Stimulated activated CD4-positive, alpha-beta T cell treated with anti-CD3 and anti-CD28 coated beads, Interleukin-12 subunit alpha, Interleukin-12 subunit beta, amount 100 ng/mL, for 48 hours (primary cell): ENCODE data around the gene KCMF1.
"Not testable (repeated sequence)": the region's sequence is repeated elsewhere in the genome, so short reads cannot be mapped to it uniquely, and the experiment has no call there.

Experiments used
- DNase-seq, 3 donors: peaks; one replicate each; pipeline ENCODE4 v3.0.0-alpha.2; 2020; ENCODE audit warnings: low read depth in 2 of 3, low spot score in 1 of 3

Gene KCMF1

DNA sequence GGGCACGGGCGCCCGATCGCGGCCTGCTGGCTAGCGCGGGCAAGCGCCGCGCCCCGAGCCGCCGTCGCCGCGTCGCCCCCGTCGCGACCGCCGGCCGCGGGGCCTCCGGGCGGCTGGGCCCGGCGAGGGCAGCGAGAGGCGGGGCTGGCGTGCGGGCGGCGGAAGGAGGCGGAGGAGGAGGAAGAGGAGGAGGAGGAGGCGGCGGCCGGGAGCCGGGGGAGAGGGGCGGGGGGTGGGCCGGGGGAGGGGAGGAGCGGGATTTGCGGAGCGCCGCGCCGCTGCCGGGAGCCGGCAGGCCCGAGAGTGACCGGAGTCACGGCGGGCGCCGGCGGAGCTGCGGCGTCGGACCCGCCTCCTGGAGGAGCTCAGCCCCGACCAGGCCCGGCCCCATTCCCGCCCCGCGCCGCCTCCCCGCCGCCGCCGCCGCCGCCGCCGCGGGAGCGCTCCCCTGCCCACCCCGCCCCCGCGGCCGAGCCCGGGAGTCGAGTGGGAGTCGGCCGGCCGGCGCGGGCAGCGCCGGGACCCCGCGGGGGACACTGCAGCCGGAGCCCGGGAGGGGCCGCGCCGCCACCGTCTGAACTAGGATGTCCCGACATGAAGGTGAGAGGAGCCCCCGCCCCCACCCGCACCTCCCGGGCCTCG lies at the start of gene KCMF1:
Gene KCMF1 (plus strand): TSS at position 294 of the 642 bp plus-strand sequence. CDS start 291 bp downstream, at position 585.
- DNase-seq: peak; percentile 38 to 73 (median 43)

DNA sequence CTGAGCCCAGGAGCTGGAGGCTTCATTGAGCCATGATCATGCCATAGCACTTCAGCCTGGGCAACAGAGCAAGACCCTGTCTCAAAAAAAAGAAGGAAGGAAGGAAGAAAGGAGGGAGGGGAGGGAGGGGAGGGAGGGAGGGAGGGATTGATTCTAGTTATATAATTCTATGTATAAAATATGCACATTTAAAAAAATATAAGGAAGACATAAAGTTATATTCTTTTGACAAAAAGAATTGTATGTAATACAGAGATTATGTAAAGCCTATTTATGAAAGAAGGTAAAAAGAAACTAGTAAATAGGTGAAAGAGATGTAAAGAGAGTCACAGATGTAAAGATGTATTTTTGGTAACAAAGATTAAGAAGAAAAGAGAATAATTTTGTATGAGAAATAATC lies 48.0 kb upstream of the KCMF1 start:
- no peak for DNase-seq

DNA sequence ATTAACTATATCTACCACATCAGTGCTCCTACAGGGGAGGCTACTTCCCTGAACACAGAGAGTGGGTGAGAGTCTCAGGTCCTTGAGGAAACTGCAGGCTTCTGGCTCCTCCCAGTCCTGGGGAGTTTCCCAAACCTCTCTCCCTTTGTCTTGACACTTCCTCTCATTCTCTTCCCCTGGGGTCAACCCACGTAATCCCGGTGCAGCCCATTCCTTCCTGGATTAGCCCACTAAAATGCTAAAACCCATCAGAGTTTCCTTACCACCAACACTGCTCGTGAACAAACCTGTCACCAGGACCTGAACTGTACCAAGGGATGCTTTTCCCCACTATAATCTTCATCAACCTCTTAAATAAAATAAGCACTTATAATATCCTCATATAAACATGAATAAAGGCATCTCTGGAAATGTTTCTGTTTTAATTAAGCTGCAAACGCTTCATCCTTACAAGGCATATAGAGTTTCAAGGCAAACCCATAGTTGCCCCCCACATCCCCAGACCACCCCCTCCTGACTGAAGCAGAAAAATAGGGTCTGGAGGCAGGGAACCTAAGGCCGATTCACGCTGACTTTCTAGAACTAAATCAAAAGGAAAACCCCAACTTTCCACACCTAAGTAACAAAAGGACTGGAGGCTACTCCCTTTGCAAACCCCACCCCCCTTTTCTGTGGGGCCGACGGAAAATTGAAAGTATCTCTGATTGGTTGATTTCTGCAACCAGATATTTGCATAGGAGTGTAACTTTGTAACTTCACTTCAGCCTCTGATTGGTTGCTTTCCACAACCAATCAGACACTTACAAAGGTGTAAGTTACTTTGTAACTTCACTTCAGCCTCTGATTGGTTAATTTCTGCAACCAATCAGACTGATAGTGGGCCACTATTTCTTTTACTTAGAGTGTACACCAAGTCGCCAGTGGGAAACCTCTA lies 46.5 kb upstream of the KCMF1 start:
- no peak for DNase-seq

DNA sequence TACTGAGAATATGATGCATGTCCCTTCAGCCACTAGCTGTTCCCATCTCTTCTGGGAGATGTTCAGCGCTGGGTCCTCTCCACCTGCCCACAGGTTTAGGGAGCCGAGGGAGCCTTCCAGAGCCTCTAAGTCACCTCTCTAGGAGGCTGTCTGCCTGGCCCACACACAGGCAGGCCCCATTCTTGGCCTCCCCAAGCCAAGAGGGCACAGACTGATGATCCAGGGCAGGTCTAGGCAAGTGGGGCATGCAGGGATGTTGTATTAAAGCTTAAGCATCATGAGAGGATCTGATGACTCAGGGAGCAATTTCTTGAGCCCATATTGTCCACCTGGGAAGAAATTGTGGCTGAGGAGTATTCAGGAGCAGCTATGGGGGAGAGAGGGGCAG lies 45.6 kb upstream of the KCMF1 start:
- no peak for DNase-seq

DNA sequence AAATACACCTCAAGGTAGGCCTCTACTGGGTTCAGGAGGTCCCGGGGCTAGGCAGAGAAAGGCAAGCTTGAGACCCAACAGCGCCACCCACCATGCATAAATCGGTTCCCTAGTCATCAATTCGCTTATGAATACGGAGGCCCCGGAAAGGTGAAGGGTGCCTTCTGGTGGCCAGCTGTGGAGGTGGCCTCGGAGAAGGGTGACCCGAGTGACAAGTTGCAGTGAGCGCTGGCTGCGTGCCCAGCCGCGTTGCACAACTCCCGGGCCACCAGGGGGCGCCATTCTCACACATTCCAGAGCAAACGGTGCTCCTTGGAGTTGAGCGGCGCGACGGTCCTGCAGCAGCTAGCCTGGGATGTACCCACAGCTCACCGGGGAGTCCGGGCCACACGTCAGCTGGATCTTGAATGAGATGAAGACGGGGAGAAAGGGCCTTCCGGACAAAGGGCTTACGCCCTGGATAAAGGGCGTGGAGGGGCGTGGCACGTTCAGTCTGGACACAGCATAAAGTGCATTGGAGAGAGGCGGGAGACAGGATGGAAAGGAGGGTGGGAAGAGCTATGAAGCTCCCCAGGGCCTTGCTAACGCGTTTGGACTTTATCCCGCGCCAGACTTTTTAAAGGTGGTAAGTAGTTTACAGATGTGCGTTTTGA lies 45.1 kb upstream of the KCMF1 start:
- DNase-seq: peak; percentile 99

DNA sequence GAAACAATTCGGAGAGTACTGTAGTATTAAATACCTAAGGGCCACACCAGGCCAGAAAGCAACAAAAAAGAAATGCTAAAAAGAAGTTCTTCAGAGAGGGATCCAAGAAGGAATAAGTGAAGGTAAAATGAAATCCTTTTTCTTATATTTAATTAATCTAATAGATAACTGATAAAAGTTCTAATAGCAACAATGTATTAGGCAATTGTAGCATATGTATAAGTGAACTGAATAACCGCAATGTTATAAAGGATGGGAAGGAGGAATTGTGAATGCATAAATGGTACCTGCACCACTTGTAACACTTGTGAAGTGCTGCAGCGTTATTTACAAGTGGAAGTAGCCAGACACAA lies 43.7 kb upstream of the KCMF1 start:
- no peak for DNase-seq

DNA sequence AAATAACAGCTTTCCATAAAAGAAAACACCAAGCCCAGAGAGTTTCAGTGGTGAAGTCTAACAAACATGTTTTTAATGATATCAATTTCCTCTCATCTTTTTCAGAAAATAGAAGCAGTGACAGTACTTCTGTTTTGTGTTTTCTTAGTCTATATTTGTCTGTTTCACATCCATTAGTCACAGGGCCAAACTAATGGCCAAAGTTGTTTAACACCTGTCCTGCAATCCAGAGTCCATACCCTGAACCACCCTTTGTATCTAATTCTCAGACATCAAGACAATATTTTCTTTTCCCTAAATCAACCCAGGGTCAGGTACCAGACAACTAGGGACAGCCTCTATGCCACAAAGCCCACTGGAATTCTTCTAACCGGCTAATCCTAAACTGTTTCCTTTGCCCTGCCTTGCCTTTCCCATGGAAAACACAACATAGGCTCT lies 39.6 kb upstream of the KCMF1 start:
- DNase-seq: no peak

DNA sequence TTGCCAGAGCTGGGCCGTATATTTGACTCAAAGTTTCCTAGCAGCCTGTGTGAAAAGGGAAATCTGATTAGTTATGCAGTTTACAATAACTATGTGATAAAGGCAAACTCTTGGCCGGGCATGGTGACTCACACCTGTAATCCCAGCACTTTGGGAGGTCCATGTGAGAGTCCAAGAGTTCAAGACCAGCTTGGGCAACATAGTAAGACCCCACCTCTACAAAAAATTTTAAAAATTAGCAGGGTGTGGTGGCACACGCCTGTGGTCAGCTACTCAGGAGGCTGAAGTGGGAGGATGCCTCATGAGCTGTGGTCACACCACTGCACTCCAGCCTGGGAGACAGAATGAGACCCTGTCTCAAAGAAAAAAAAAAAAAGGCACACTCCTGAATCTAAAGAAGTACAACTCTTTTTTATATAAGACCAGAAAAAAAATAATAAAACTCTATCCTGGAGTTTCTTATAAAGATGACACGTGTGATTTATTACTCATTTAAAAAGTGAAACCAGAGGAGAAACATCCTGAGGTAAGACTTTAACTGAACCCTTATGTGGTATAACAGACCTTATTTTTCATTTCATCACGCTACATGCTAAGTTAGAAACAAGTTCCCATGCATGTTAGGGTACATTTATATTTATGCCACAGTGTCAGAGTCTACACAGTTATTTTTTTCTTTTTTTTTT lies 32.6 kb upstream of the KCMF1 start:
- peak in 2 of 3 donors; percentile 34 to 45 for DNase-seq

DNA sequence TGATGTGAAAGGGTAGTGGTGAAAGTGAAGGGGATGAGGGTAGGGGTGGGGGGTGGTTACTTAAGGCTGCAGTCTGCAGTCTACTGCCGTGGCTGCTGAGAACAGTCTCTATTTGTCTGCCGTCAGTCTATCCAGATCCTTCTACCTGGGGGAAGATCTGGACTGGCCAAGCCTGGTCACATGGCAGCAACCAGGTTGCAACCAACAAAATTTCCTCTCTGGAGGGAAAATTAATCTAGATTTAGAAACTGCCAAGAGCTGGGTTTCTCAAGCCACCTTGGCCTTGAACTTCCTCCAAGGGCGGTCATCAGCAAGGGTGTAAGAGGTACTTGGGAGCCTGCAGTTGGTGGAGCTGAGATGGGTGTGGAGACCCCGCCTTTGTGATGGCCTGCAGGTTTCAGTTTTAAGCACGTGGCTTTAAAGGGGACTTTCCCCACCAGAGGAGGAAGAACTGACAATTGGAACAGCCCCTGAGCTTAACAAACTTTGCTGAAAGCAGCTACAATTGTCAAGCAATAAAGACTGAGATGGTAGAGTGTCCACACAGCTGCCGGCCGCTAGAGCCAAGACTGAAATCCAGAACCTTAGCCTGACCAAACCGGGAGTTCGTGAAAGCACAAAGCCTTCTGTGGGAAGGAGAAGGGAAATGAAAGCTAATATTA lies 31.4 kb upstream of the KCMF1 start:
- peak; percentile 64 to 74 (median 72) for DNase-seq

DNA sequence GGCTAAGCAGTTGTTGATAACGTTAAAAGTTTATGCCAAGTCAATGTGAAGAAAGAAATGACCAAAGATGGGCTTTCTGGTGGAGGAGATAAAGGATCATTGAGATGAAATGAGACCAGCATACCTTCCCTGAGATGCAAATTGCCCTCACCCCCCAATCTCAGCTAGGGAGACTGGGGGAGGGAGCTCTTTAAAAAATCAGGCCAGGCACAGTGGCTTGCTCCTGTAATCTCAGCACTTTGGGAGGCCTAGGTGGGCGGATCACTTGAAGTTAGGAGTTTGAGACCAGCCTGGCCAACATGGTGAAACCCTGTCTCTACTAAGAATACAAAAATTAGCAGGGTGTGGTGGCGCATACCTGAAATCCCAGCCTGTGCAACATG lies 30.9 kb upstream of the KCMF1 start:
- no peak for DNase-seq

DNA sequence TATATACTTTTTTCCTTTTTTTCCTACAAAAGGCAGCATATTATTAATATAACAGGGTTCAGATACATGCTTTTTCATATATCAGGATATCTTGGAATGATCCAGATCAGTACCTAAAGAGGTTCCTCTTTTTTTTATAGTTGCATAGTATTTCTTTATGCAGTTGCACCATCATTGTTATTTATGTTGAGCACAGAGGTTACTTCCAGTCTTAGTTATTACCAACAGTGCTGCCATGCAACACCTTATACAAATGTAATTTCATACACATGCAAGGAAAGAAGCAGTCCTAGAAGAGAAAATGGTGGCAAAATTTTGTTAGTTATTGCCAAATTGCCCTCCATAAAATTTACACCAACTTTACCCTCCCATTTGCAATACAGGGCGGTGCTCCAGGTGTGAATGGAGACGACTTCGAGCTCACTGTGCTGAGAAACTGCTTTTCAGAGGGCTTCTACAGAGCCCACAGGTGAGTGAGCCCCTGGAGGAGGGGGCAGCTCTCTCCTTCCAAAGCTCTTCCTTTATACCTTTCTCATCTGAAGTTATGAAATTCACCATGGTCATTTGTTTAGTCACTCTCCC lies 30.0 kb upstream of the KCMF1 start:
- DNase-seq: no peak

DNA sequence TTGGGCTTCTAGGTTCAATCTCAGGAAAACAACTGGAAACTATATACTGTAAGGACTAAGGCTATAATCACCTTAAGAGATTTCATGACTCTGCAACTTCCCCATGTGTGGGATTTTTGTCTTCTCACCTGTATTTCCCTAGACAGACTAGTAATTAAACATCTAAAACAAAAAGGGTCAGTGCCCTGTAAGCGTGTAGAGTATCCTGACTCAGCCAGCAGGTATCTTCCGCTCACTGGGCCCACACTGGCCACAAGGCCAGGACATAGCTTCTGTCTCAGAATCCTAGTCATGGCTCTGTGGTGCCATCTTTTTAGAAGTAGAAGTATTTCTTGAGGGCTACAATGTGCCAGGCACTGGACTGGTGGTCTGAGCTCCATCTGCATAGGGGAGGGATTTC lies 28.8 kb upstream of the KCMF1 start:
- no peak for DNase-seq

DNA sequence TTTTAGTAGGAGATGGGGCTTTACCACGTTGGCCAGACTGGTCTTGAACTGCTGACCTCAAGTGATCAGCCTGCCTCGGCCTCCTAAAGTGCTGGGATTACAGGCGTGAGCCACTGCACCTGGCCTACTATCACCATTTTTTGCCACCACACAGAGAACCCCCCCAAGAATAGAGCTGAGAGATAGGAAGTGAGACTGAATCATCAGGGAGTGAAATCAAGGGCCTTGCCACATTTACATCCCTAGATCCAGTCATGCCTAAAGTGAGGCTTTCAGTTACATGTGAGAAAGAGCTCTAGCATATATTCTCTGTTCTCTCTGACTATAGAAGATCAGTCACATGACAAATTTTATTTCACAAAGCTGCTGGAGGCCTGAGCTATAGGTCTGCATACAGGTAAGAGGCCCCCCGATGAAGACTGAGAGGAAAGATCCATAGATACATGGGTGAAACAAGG lies 28.0 kb upstream of the KCMF1 start:
- no peak for DNase-seq

DNA sequence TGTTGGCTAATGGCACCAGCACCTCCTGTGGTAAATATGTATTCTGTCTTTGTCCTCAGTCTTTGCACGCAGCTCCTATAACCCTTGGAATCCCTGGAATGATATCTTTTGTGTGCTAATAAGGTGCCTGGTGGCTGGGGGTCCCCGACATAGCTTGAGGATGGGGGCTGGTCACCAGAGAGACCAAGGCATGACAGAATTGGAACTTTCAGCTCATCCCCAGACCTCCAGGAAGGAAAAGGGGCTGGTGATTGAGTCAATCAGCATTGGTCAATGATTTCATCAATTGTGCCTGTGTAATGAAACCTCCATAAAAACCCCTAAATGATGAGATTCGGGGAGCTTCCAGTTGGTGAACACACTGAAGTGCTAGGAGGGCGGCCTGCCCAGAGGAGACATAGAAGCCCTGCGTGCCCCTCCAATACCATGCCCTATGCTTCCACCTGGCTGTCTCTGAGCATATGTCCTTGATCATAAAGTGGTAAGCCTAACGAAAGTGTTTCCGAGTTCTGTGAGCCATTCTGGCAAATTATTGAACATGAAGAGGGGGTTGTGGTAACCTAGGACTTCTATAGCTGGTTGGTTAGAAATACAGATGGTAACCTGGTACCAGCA lies 26.6 kb upstream of the KCMF1 start:
- no peak for DNase-seq

DNA sequence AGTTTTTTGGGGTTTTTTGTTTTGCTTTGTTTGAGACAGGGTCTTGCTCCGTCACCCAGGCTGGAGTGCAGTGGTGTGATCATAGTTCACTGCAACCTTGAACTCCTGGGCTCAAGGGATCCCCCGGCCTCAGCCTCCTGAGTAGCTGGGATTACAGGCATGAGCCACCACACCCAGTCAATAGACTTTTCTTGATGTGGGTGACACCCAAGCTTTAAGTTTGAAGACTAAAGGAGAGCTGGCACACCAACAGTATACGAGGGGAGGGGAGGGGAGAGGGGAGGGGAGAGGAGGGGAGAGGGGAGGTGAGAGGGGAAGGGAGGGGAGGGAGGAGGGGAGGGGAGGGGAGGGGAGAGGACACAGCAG lies 25.1 kb upstream of the KCMF1 start:
- not testable (repeated sequence) for DNase-seq

DNA sequence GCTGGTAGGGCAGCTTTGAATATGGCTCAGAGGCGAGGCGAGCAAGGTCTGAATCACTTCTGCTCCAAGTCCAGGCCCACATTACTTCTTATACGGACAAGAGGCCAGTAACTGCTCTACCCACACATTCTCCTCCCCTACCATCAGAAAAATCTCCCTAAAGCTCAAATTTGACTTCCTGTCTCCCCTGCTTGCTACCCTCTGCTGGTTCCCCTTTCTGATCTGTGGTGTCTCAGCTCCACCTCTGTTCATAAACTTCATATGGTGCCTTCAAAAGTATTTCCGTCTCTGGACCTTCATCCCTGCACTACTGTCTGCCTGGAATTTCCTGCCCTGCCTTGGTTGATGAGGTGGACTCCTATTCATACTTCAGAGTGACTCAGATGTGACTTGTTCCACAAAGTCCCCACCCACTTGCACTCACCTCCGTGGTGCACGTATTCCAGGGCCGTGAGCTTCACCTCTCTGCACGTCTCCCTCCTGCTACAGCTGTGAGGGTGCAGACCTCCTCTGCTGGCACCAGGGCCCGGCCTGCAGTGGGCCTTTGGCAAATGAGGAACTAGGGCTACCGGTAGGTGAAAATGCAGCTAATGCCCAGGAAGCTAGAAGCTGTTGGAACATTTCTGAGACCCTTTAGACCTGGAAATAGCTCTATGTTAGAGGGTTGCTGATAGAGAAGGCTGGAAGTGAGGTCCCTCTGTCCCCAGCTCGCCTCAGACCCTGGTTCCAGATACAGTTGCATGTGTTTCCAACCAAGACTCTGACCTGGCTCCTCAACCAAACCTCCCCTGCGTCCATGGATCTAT lies 24.6 kb upstream of the KCMF1 start:
- DNase-seq: peak; percentile 66 to 74 (median 68)

DNA sequence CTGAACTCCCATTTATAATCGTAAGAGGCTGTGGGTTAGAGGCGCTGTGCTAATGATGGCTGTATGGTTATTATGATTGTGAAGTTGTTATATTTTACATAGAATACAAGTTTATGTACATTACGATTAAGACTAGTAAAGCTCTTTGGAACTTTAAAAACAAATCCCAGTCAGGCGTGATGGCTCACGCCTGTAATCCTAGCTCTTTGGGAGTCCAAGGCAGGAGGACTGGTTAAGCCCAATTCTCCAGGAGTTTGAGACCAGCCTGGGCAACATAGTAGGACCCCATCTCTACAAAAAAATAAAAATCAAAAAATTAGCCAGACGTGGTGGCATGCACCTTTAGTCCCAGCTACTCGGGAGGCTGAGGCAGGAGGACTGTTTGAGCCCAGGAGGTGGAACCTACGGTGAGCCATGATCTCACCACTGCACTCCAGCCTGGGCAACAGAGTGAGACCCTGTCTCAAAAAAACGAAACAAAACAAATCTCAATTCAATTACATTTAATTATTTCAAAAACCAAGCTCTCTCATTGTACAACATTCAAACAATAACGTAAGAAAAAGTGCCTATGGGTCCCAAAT lies 23.9 kb upstream of the KCMF1 start:
- DNase-seq: no peak

DNA sequence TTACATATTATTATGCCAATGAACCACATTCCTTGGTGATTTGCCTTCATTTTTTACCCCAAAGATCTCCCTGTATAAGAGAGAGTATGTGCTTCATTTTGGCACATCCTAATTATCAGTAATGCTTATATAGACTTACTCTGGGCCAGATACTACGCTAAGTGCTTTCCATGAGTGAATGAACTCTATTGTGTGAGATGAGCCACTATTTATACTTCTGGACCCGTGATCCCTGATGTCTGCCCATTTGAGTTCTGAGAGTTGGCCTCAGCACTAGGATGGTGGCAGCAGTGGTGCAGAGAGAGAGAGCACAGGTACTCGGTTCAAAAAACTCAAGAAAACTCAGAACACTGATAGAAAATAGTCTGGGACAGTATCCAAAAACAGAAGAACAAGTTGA lies 17.4 kb upstream of the KCMF1 start:
- no peak for DNase-seq

DNA sequence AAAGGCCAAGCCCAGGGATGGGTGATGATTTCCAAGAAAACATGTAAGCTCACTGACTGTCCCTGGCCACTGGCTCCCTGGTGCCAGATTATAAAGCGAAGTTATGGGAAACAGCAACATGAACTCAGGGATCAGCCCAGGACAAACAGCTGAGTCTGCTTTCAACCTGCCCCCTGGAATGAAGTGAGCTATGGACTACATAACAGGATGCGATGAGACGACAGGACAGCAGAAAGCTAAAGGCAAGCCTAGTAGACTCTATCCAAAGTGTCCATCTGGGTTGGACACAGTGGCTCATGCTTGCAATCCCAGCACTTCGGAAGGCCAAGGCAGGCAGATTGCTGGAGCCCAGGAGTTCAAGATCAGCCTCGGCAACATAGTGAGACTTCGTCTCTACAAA lies 16.6 kb upstream of the KCMF1 start:
- no peak for DNase-seq
